ENCODE results near the gene POLL.

POLL gene

GRCh38 chr10:101559596-101560297 is 28.3 kb downstream of the POLL start:
- no peak for TF ChIP-seq CTCF (IDR thresholded peaks at IDR 0.05; ENCODE audit: low read depth, low read length)
- no peak overlapping the region for H3K4me3 ChIP-seq (replicated peaks in 1 of 2; ENCODE audit: low read depth in 2 of 2, low read length in 2 of 2)
- DNase-seq (ENCODE audit: low read depth in 2 of 2), result no peak

DNA sequence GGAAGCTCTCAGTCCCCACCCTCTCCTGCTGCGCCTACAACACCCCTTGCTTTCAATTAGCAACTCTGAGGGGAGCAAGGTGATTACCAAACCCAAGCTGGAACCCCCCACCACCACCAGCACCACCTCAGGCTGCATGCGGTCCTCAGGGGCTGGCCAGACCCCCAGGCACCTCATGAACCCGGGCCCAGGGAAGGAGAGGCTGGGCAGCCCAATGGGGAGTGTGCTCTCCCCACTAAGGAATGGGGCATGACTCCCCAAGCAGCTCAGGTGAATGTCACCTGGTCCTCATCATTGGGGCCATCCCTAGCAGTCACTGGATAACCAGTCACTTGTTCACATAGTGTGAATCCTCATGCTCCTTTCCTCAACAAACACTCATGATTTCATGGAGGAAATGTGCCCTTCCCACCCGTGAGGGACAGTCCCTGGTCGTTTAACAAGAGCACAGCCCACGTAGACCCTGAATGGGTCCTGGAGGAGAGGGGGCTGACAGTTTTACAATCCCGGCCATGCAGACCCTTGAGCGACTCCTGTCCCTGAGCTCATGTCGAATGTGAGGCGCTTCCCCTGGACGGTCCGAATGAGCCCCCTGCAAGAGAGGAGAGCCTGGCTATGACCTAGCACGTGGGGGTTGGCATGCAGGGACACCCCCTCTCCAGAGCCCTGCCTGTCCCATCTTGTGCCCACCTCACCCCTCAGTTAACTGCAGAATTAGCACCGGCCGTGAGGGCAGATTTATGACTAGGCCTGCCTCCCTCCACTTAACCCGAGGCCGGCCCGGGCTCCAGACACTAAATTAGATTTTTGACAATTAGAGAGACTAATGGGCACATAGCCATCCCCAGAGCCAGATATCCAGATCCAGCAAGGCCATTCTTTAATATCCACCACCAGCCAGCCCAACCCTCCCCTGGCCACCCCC is 29.1 kb downstream of the POLL start:
- DNase-seq (ENCODE audit: low read depth in 2 of 2), result no peak
- no peak for TF ChIP-seq CTCF (IDR thresholded peaks at IDR 0.05; ENCODE audit: low read depth, low read length)

GRCh38 chr10:101558204-101558603 is 29.9 kb downstream of the POLL start:
- no peak for TF ChIP-seq CTCF (IDR thresholded peaks at IDR 0.05; ENCODE audit: low read depth, low read length)
- no peak for DNase-seq (ENCODE audit: low read depth in 2 of 2)
- H3K4me3 ChIP-seq (replicated peaks in 1 of 2; ENCODE audit: low read depth in 2 of 2, low read length in 2 of 2), result no peak overlapping the region

More for the DNA sequence above, 29.1 kb downstream of the POLL start:
- no peak overlapping the region for H3K4me3 ChIP-seq (replicated peaks in 1 of 2; ENCODE audit: low read depth in 2 of 2, low read length in 2 of 2)

DNA sequence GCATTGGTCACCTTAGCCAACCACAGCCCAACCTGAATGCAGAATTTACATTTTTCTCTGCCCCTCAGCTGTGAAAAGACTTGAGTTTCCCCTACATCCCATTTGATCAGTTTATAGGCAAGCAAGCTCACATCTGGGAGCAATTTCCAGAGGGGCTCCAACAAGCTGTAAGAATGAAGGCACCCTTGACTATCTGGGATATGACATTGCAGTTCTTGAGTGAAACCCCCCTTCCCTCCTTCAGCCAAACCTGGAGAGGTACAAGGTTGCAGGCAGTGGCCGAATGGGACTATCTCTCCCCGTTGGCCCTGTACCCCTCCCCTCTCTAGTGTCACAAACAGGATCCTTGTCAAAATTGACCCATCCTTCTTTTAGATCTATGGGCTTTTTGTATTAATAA is 30.5 kb downstream of the POLL start:
- no peak for DNase-seq (ENCODE audit: low read depth in 2 of 2)
- TF ChIP-seq CTCF (IDR thresholded peaks at IDR 0.05; ENCODE audit: low read depth, low read length), result no peak
- H3K4me3 ChIP-seq (replicated peaks in 1 of 2; ENCODE audit: low read depth in 2 of 2, low read length in 2 of 2), result no peak overlapping the region

GRCh38 chr10:101552442-101552841 is 35.6 kb downstream of the POLL start:
- DNase-seq (ENCODE audit: low read depth in 2 of 2), result no peak
- H3K4me3 ChIP-seq (replicated peaks in 1 of 2; ENCODE audit: low read depth in 2 of 2, low read length in 2 of 2), result no peak overlapping the region
- TF ChIP-seq CTCF (IDR thresholded peaks at IDR 0.05; ENCODE audit: low read depth, low read length), result no peak

DNA sequence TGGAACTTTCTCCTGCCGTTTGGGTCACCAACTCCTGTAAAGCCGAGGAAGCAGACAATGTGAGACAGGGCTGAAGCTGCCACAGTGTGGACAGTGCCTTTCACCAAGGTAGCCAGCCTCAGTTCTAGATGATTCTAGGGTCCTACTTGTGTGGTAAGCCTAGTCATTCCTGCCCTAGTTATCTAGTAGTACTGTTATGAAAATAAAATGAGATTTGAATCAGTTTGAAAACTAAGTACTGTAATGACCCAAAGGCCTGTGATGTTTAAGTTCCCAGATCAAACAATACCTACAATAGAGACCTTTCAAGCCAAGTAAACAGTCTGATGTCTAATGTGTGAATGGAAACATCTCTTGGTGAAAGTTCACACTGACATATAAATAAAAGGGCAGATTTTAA is 37.1 kb downstream of the POLL start:
- H3K4me3 ChIP-seq (replicated peaks in 1 of 2; ENCODE audit: low read depth in 2 of 2, low read length in 2 of 2), result no peak overlapping the region
- no peak for DNase-seq (ENCODE audit: low read depth in 2 of 2)
- TF ChIP-seq CTCF (IDR thresholded peaks at IDR 0.05; ENCODE audit: low read depth, low read length), result no peak

Data from cardiac fibroblast (primary cell).